GM21528 (cell line): ENCODE data around the gene TNNT3.
"Not testable (repeated sequence)": the region's sequence is repeated elsewhere in the genome, so short reads cannot be mapped to it uniquely, and the experiment has no call there.

Experiments used
- ATAC-seq: cut with Tn5 transposase; IDR thresholded peaks from one replicate; pipeline ENCODE4 v1.9.1; 2021; ENCODE audit warnings: mild to moderate bottlenecking, moderate library complexity; ENCODE audit not compliant: unreplicated experiment, low FRiP score

The TNNT3 gene

GRCh38 chr11:1880746-1881441, 38.6 kb upstream of the TNNT3 start:
- no peak for ATAC-seq

DNA sequence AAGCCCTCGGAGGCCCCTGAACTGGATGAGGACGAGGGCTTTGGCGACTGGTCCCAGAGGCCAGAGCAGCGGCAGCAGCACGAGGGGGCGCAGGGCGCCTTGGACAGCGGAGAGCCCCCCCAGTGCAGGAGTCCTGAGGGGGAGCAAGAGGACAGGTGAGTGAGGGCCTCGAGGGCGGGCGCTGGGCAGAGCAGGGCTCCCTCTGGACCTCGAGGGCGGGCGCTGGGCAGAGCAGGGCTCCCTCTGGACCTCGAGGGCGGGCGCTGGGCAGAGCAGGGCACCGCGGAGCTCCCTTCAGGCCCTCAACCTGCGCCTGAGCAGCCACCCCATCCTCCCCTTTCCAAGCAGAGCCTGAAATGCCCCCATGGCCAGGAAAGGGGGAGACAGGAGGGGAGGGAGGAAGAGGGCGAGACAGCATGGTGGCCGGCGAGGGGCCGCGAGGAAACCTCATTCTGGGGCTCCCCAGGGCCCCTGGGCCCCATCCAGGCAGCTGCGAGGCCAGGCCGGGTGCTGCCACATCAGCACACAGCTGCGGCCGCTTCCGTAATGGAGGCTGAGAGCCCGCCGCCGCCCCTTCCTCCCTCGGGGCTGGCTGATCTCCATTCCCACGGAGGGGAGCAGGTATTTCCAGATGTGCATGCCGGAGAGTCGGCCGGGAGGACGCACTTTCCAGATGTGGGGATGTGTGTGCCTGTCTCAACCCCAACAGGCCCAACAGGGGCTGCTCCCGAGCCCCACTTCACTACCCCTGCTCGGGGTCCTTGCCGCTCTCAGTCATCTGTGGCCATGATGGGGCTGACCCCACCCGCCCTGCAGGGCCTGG, 37.9 kb upstream of the TNNT3 start:
- peak; percentile 15 for ATAC-seq

DNA sequence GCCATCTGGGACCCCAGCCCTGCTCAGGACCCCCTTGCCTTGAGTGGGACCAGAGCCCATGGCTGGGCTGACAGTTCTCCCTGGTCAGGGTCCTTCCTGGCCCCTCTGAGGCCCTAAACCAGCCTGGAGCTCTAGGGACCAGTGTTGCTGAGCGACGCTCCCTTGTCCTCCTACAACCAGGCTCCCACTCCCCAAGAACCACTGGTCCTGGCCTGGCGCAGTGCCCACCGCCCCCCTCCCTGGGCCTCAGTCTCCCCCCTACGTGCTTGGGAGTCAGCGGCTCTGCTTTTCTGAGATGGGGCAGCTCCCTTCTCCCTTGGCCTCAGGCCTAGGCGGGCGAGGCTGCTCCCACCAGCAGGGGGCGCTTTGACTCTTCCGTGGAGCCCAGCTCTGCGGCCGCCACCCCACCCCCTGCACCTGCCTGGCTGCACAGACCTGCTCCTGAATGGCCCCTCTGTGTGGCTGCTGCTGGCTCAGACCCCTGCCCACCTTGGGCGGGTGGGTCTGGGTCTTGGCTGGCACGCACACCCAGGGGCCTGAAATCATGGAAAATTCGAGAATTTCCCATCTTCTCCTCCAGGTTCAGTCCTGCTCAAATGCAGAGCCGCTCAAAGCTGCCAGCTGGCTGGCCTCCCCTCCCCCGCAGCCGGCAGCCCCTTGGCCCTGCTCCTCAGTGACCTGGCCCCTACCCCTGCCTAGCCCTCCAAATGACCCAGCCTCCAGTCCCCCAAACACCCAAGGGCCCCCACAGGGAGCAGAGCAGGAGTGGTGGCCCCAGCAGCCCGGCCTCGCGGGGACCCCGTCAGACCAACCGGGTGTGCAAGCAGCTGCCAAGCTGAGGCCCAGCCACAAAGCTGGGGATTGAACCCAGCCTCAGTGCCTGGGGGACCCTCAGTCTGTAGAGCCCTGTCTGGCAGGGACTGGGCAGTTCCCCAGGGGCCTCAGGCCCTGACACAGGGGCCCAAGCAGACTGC, 37.0 kb upstream of the TNNT3 start:
- ATAC-seq: peak; percentile 63

DNA sequence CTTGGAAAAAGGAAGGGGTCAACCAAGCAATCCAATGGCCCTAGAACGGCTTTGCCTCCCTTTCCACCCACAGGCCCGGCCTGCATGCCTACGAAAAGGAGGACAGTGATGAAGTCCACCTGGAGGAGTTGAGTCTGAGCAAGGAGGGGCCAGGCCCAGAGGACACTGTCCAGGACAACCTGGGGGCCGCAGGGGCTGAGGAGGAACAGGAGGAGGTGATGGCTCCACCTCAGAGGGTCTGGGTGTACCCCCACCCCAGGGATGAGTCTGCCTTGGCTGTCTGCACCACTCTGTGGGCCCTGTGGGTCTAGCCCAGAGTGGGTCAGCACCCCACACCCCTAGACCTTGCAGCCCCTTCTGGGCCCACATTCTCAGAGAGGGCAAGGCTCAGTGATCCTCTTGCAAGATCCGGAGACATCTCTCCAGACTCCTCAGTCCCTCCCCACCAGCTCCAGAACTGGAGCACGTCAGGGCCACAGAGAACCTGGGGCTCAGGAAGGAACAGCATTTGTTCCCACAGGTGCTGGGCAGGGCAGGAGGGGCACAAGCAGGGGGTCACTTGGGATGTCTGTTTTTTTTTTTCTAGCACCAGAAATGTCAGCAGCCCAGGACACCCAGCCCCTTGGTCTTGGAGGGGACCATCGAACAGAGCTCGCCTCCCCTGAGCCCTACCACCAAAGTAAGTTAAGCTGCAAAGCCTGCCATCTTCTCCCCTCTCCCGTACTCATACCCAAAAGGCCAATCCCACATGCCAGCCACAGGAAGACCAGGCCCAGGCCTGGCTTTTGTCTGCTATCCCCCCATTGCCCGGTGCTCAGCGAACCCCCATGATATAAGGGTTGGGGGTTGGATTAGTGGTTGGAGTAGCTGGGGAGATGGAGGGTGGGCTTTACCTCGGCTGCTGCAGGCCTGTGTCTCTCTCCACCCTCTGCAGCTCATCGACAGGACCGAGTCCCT, 35.9 kb upstream of the TNNT3 start:
- ATAC-seq: no peak

GRCh38 chr11:1884303-1884700, 35.2 kb upstream of the TNNT3 start:
- no peak for ATAC-seq

DNA sequence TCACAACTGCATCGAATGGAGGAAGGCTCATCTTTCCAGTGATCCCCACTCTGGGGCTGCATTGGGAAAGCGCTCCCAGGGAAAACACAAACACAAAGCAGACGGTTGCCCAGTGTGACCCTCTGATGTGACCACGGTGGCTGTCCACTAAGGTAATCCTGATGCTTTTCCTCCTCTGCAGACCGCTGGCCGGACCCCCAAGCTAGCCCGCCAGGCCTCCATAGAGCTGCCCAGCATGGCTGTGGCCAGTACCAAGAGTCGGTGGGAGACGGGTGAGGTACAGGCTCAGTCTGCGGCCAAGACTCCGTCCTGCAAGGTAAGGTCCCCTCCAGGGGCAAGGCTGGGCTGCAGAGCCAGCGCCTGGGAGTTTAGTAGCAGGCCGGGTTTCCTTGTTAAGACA, 33.0 kb upstream of the TNNT3 start:
- not testable (repeated sequence) for ATAC-seq

GRCh38 chr11:1887451-1888346, 31.8 kb upstream of the TNNT3 start:
- no peak for ATAC-seq

DNA sequence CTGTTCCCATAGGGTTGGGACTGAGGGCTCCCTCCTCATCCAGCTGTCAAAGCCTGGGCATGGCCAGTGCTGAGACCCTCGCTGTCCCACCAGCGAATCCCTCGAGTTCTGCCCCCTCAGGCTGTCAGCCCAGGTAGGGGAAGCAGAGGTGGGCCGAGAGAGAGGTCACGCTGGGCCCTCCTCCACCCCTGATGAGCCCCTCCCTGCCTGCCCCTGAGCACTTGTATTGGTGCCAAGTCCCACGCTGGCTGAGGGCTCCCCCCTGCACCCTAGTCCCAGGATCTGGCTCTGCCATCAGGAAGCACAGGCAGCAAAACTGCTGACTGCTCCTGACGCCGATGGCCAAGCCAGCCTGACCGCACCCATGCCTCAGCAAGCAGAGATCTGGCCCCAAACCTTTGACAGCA, 31.2 kb upstream of the TNNT3 start:
- ATAC-seq: no peak

GRCh38 chr11:1888811-1889210, 30.7 kb upstream of the TNNT3 start:
- no peak for ATAC-seq

DNA sequence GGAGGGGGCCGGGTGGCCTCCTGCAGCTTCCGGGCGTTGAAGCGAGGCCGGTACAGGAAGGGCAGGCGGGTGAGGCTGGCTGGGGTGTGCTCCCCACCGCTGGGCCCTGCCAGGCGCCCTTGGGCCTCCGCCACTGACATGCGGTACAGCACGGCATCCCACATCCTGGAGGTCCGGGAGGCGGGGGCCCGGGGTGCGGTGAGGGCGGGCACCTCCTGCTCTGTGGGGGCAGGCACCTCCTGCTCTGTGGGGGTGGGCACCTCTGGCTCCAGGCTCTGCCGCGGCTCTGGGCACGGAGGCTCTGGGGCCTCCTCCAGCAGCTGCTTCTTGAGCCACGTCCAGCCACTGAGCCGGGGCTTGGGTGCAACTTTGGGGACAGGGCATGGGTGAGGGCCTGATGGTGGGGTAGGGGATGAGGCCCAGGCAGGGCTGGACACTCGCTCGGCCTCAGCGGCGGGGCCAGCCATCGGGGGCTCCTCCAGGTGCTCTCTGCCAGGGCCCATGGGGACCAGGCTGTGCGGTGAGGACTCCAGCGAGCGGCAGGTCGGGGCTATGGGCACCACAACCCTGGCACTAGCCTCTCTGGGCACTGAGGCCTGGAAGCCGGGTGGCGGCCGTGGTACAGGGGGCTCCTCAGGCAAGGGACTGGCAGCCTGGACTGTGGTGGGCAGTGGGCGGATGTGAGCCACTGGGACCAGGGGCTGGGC, 30.1 kb upstream of the TNNT3 start:
- no peak for ATAC-seq

DNA sequence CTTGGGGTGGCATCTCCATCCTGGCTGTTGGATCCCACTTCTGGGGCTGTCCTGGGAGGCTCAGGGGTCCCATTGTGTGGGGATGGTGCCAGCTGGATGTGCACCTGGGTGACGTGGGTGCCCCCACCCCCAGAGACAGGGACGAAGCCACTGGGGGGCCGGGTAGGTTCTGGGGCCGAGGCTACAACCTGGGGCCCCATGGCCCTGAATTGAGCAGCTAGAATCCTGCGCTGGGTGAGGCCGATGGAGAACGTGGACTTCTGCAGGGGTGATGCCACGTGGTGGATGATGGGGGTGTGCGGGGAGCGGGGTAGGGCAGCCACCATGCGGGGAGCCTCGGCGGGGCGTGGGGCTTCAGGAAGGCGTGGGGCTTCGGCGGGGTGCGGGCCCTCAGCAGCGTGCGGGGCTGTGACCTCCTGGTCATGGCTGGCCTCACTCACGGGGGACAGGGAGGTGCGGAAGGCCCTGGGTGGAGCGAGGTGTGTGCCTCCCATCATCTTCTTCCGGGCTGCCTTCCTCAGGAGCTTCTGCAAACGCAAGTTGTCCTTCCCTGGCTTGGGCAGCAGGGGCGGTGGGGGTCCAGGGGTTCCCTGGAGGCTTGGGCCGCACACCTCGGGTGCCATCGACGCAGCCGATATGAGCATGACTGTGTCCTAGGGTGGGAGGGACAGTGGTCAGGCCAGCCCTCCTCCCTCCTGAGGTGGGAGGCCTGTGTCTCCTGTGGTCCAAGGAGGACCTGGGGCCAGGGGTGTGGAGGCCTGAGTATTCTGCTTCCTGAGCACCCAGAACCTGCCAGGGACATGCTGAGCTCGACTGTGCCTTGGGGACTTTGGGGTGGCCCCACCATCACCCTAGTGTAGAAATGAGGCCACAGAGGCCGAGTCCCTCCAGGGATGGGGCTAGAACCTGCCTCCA, 29.3 kb upstream of the TNNT3 start:
- ATAC-seq: no peak

DNA sequence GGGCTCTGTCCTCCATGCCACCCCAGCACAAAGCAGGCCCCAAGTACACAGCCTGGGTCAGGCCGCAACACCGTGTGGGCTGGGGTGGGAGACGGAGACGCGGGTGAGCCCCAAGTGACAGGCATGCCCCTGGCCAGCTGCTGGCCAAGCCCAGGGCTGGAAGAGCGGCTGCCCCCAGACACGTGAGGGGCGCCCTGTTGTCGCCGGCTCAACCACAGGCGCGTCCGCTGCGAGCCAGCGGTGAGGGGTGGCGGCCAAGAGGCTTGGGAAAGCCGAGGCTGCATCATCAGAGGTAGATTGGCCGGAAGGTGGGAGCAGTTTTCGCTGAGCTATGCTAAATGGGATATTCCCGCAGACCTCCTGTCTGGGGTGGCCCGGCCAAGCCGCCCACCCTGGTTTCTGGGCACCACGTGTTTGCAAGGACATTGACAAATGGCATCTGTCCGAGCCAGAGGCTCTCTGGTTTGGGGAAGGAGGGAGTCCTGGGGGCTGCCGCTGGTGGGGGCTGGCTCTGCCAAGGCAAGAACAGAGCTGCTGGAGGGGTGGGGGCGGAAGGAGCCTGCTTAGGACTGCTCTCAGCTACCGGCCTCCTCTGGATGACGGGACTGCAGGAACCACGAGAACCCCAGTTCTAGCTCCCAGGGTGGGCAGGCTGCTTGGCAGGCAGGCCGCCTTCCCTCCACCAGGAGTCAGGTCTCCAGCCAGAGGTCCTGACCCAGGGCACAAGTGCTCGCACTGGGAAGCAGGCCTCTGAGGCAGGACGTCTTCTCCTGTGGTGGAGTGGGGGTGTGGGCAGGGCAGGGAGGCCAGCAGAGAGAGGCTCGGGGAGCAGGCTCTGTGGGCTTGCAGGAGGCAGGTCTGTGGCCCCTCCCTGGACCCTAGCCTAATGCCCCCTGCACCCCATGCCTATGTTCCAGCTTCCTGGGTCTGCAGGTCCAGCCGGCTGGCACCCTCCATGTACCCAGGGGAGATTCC, 28.4 kb upstream of the TNNT3 start:
- no peak for ATAC-seq

GRCh38 chr11:1891831-1892115, 27.7 kb upstream of the TNNT3 start, which contains the start of gene PRR33:
TSS of gene PRR33 (minus strand) at chr11:1891895. CDS start at chr11:1890584, 1,311 bp downstream.
- ATAC-seq: no peak

- ATAC-seq: no peak
Observed at GRCh38 chr11:1892116-1892515, 27.4 kb upstream of the TNNT3 start.

- ATAC-seq: no peak
Observed at GRCh38 chr11:1892558-1892957, 26.9 kb upstream of the TNNT3 start.
